IMR-90 (cell line): ENCODE measurements around the gene ZFYVE26. TPM values are rescaled to one million over a fixed set of nuclear protein-coding genes. Genes with fewer than 3 reads are reported as not detected.
A peak's percentile ranks its signal among the peaks of the same experiment; 100 is the strongest.

ENCODE experiments used
- ATAC-seq: fragments of 200-7000 bp; cut with Tn5 transposase; 2 replicates; pipeline ENCODE4 v1.9.1; 2020; ENCODE audit warnings: low read depth, mild to moderate bottlenecking, moderate library complexity
- BruUV-seq: library from RNA; stranded (reverse); fragments of 400-500 nt; replicated peaks from 2 replicates; lab custom pipeline; 2021; lab: Mats Ljungman, UMichigan
- CTCF ChIA-PET: fragments of 300-600 bp; formaldehyde crosslinking; extraction: SDS; loops from one replicate; lab custom pipeline; 2021; ENCODE audit warnings: antibody characterized with exemption; lab: Yijun Ruan, JAX
- POLR2A ChIA-PET: fragments of 300-600 bp; sonication (Branson Sonifier 250); formaldehyde crosslinking; loops from one replicate; lab custom pipeline; 2022; ENCODE audit warnings: antibody characterized with exemption; ENCODE audit not compliant: unreplicated experiment; lab: Charles Lee
- DNase-seq: peaks from one replicate; pipeline ENCODE4 v3.0.0; 2013
- H2AFZ ChIP-seq: replicated peaks from 2 replicates; pipeline ENCODE3; 2013; ENCODE audit warnings: low read length, mild to moderate bottlenecking; ENCODE audit not compliant: poor library complexity
- H2AK5ac ChIP-seq: 2 replicates; pipeline ENCODE4 v1.6.1; 2013; ENCODE audit warnings: low read depth, low read length, inconsistent platforms
- H2AK9ac ChIP-seq: replicated peaks from 2 replicates; pipeline ENCODE3; 2013; ENCODE audit warnings: mild to moderate bottlenecking, low read depth, low read length, moderate library complexity; ENCODE audit not compliant: poor library complexity
- H2BK120ac ChIP-seq: 2 replicates; pipeline ENCODE4 v1.6.1; 2013; ENCODE audit warnings: low read depth, low read length, inconsistent platforms
- H2BK15ac ChIP-seq: 3 replicates; pipeline ENCODE4 v1.6.1; 2013; ENCODE audit warnings: low read depth, low read length, inconsistent platforms
- H2BK20ac ChIP-seq: 2 replicates; pipeline ENCODE4 v1.6.1; 2013; ENCODE audit warnings: low read depth, mild to moderate bottlenecking, inconsistent platforms, low read length, moderate library complexity
- H2BK5ac ChIP-seq: 2 replicates; pipeline ENCODE4 v1.6.1; 2013; ENCODE audit warnings: mild to moderate bottlenecking, low read depth, low read length, inconsistent platforms; ENCODE audit not compliant: poor library complexity, severe bottlenecking
- H3K14ac ChIP-seq: replicated peaks from 2 replicates; pipeline ENCODE4 v1.6.1; 2013; ENCODE audit warnings: low read depth, low read length, inconsistent platforms
- H3K18ac ChIP-seq: 2 replicates; pipeline ENCODE4 v1.6.1; 2013; ENCODE audit warnings: low read depth, low read length, control low read depth
- H3K23ac ChIP-seq: 2 replicates; pipeline ENCODE4 v1.6.1; 2013; ENCODE audit warnings: low read depth, low read length, inconsistent platforms
- H3K27ac ChIP-seq: 2 replicates; pipeline ENCODE4 v1.5.1; 2013; ENCODE audit warnings: mild to moderate bottlenecking, control low read depth, low read length; ENCODE audit not compliant: insufficient read depth
- H3K27me3 ChIP-seq: 2 replicates; pipeline ENCODE4 v1.6.1; 2013; ENCODE audit warnings: low read length; ENCODE audit not compliant: control insufficient read depth, insufficient read depth
- H3K36me3 ChIP-seq: 2 replicates; pipeline ENCODE4 v1.6.1; 2013; ENCODE audit warnings: low read length, mixed read lengths; ENCODE audit not compliant: control insufficient read depth, insufficient read depth
- H3K4ac ChIP-seq: 2 replicates; pipeline ENCODE4 v1.6.1; 2013; ENCODE audit warnings: low read depth, low read length, inconsistent platforms
- H3K4me1 ChIP-seq: 2 replicates; pipeline ENCODE4 v1.6.1; 2013; ENCODE audit warnings: low read length, mixed read lengths; ENCODE audit not compliant: control insufficient read depth, insufficient read depth
- H3K4me2 ChIP-seq: 2 replicates; pipeline ENCODE4 v1.6.1; 2013; ENCODE audit warnings: low read depth, mild to moderate bottlenecking, control low read depth, low read length, moderate library complexity
- H3K4me3 ChIP-seq: 2 replicates; pipeline ENCODE4 v1.5.1; 2013; ENCODE audit warnings: low read depth, mild to moderate bottlenecking, control low read depth, low read length, moderate library complexity; ENCODE audit not compliant: insufficient read depth
- H3K56ac ChIP-seq: 2 replicates; pipeline ENCODE4 v1.6.1; 2013; ENCODE audit warnings: low read length, inconsistent platforms; ENCODE audit not compliant: insufficient read depth; ENCODE audit errors: extremely low read depth
- H3K79me1 ChIP-seq, 2 experiments: 2 replicates each; pipeline ENCODE4 v1.6.1; 2013; ENCODE audit warnings: low read length in 2 of 2, inconsistent platforms in 1 of 2, low read depth in 1 of 2
- H3K9ac ChIP-seq: 2 replicates; pipeline ENCODE4 v1.6.1; 2013; ENCODE audit warnings: low read depth, low read length, control low read depth
- H3K9me1 ChIP-seq: 2 replicates; pipeline ENCODE4 v1.6.1; 2013; ENCODE audit warnings: low read length, inconsistent platforms; ENCODE audit not compliant: insufficient read depth
- H3K9me3 ChIP-seq: 2 replicates; pipeline ENCODE4 v1.6.1; 2013; ENCODE audit warnings: low read length; ENCODE audit not compliant: control insufficient read depth, insufficient read depth
- H4K20me1 ChIP-seq: 2 replicates; pipeline ENCODE4 v1.6.1; 2013; ENCODE audit warnings: low read length, inconsistent platforms; ENCODE audit not compliant: insufficient read depth
- H4K5ac ChIP-seq: 2 replicates; pipeline ENCODE4 v1.6.1; 2013; ENCODE audit warnings: mild to moderate bottlenecking, low read depth, low read length, control low read depth
- H4K8ac ChIP-seq, 2 experiments: 2 replicates each; pipeline ENCODE4 v1.6.1; 2013; ENCODE audit warnings: low read depth in 2 of 2, low read length in 2 of 2, control low read depth in 1 of 2, inconsistent platforms in 1 of 2
- H4K91ac ChIP-seq: 2 replicates; pipeline ENCODE4 v1.6.1; 2013; ENCODE audit warnings: low read depth, low read length, inconsistent platforms; ENCODE audit not compliant: insufficient read depth
- CTCF ChIP-seq: conservative IDR thresholded peaks from 2 replicates; pipeline ENCODE4 v1.5.1; 2012; ENCODE audit warnings: mild to moderate bottlenecking, low read depth, low read length, improper control_type of control experiment
- MAFK ChIP-seq: IDR thresholded peaks from 2 replicates; pipeline ENCODE4 v1.6.1; 2012; ENCODE audit warnings: low read depth, low read length, improper control_type of control experiment
- WGBS, 2 experiments: methylation state at CpG; one replicate each; pipeline versions ENCODE4 v1.1.5 to v1.1.7; 2013; ENCODE audit warnings: missing lambda C conversion rate in 2 of 2; ENCODE audit not compliant: insufficient read length in 1 of 2; ENCODE audit errors: extremely low coverage in 2 of 2; 5-methylcytosine and 5-hydroxymethylcytosine counted together
- dilution Hi-C: fragments of 300-500 bp; cut with HindIII; formaldehyde crosslinking; loops from one replicate; pipeline ENCODE4 v1.14.3; 2018; ENCODE audit warnings: low sequenced_read_pairs; ENCODE audit not compliant: unreplicated experiment
- in situ Hi-C: fragments of 300-500 bp; cut with MboI; formaldehyde crosslinking; loops from 3 replicates; pipeline ENCODE4 v1.14.3; 2019; ENCODE audit warnings: low sequenced_read_pairs, inconsistent platforms, mixed read lengths
- intact Hi-C: fragments of 100-400 bp; cut with micrococcal nuclease; formaldehyde crosslinking; loops from 2 replicates; pipeline ENCODE4 v1.10.0; 2022
- polyA plus RNA-seq, 3 experiments: library from polyadenylated mRNA; depleted of rRNA; stranded (reverse); fragments of >200 nt; gene quantifications; 2 replicates each; pipeline ENCODE4 v1.2.3, GENCODE V29; 2012; ENCODE audit warnings: low replicate concordance in 1 of 3
- total RNA-seq: library from RNA; depleted of rRNA; stranded (reverse); fragments of >200 nt; gene quantifications from 2 replicates; pipeline ENCODE4 v1.2.3, GENCODE V29; 2012

ZFYVE26 gene
- total and polyA plus RNA-seq, 2 of the 4 experiments (the other 2 are of a cell fraction), result 6.0 to 11.1 TPM

DNA sequence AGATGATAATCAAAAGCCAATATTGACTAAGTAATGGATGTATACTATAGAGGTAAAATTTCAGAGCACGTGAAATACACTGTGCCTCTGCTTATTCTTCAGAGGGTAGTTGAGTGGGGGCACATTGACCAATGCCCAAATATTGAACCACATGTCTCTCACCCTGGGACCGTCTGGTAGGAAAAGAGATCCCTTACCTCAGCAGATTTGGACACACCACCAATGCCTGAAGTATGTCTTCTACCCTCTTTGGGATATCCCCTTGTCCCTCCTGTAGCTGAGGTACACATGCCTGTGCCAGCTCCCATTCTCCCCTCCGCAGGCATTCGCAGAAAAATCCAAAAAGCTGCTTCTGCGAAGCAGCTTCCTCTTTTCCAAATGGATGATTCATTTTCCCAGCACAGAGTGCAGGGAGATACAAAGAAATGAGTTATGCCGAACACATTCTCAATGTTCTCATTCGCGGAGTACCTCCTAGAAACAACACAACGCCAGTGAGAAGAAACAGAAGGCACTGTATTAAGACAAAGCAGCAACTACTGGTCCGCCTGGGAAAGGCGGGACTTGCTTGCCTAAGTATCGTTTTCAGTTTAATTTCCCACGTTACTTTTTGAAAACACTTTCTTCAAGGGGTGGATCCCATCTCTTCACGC, 691 bp downstream of the ZFYVE26 start:
- Histone ChIP-seq H2BK15ac (no peak overlapping the region), H3K4ac (peak overlapping the region; percentile 42), H3K36me3 (peaks cover under 1% of the 10 kb centered on the region), H3K4me3 (peak overlapping the region; percentile 78), H3K56ac (0 out of 2 replicates have a peak overlapping the region, but pooled peaks have one; percentile 20), H4K8ac (peak overlapping the region; percentile 50 to 79; a peak in 3 of 4 replicates), H3K18ac (no peak overlapping the region), H3K27ac (peak overlapping the region; percentile 8; the same call in 1 of the 2 replicates), H2BK5ac (no peak overlapping the region), H3K9ac (peak overlapping the region; percentile 55; the same call in 1 of the 2 replicates), H4K91ac (no peak overlapping the region), H3K9me3 (no peaks in the 10 kb centered on the region), H3K4me2 (peak overlapping the region; percentile 89), H2AFZ (peak overlapping the region; percentile 77), H3K23ac (0 out of 2 replicates have a peak overlapping the region, but pooled peaks have one; percentile 33), H3K79me1 (peaks cover 6 to 36% of the 10 kb centered on the region in 2 experiments), H3K4me1 (peaks cover 2% of the 10 kb centered on the region; the same call in 1 of the 2 replicates), H3K14ac (no peak overlapping the region), H2BK120ac (no peak overlapping the region), H2AK9ac (peak overlapping the region; percentile 67), H2AK5ac (no peak overlapping the region), H3K27me3 (no peaks in the 10 kb centered on the region), H4K5ac (peak overlapping the region; percentile 33; the same call in 1 of the 2 replicates), H4K20me1 (no peaks in the 10 kb centered on the region), H3K9me1 (peaks cover 3% of the 10 kb centered on the region; the same call in 1 of the 2 replicates), H2BK20ac (no peak overlapping the region)
- DNase-seq (peak; percentile 62), ATAC-seq (peak; percentile 22)
- peak; percentile 69 for TF ChIP-seq MAFK
- TF ChIP-seq CTCF, result no peak
- no CpG with 5 or more reads among the region's 14 CpGs for WGBS, 2 experiments
- no TSS peak for BruUV-seq
- dilution Hi-C loops (no loop called here), in situ Hi-C loops (no loop called here), intact Hi-C loops (no loop called here)
- ChIA-PET CTCF (no interaction called here), POLR2A (no interaction called here)
